Measurements from ENCODE around the gene CDH23. TPM values are rescaled to one million over a fixed set of nuclear protein-coding genes. Genes with fewer than 3 reads are reported as not detected.

The CDH23 gene
- total and polyA plus RNA-seq, 2 donors (not counting 1 experiment from before 2014, with no cell fraction given), result 0.37 to 0.89 TPM

DNA sequence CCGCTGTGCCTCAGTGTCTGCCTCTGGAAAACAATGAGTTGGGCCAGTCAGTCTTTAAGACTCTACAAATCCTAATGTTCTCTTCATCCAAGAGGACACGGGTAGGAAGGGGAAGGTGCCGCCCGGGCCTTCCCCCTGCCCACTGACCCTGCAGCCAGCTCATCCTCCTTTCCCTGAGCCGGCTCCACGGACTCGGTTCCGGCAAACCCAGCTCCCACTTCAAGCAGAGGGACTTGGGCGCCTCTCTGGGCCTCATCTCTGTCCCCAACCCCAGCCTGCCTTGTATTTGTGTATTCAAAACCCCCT, 227.2 kb downstream of the CDH23 start:
- 87% methylated on average over 6 of the region's 9 CpGs for WGBS (ENCODE audit: insufficient coverage)
- Histone ChIP-seq H3K4me1 (ENCODE audit: control insufficient read depth in 2 of 2, insufficient read depth in 2 of 2, low read length in 2 of 2) (peaks cover 0 to 11% of the 10 kb centered on the region in 2 donors), H3K79me2 (ENCODE audit: control insufficient read depth, insufficient read depth, low read length) (no peaks in the 10 kb centered on the region), H3K4me2 (replicated peaks; ENCODE audit: low read depth, low read length, poor library complexity, severe bottlenecking) (no peak overlapping the region), H3K9me3 (ENCODE audit: control extremely low read depth in 1 of 3, control insufficient read depth in 2 of 3, insufficient read depth in 1 of 3, low read length in 2 of 3) (no peaks in the 10 kb centered on the region), H3K36me3 (replicated peaks in 1 of 2; ENCODE audit: control extremely low read depth in 1 of 2, control insufficient read depth in 1 of 2, extremely low read depth in 1 of 2, insufficient read depth in 2 of 2, low read length in 1 of 2) (no peaks in the 10 kb centered on the region), H3K27me3 (replicated peaks in 1 of 4; ENCODE audit: control extremely low read depth in 1 of 4, control insufficient read depth in 3 of 4, insufficient read depth in 4 of 4, low read length in 3 of 4) (peaks cover 0 to 2% (median 0%) of the 10 kb centered on the region in 4 experiments), H4K20me1 (ENCODE audit: control insufficient read depth, insufficient read depth, low read length, poor library complexity, severe bottlenecking) (no peaks in the 10 kb centered on the region), H3K9ac (ENCODE audit: low read length) (no peak overlapping the region), H3K4me3 (ENCODE audit: control extremely low read depth in 1 of 5, extremely low read depth in 1 of 5, insufficient read depth in 1 of 5, low read depth in 2 of 5, low read length in 4 of 5) (no peak overlapping the region), H2AFZ (ENCODE audit: insufficient read depth, low read depth, low read length, poor library complexity, severe bottlenecking) (no peak overlapping the region), H3K27ac (ENCODE audit: low read length in 2 of 2) (no peak overlapping the region)
- Mint-ChIP-seq H3K4me1 (peaks cover 9% of the 10 kb centered on the region), H3K27ac (no peak overlapping the region), H3K27me3 (peaks cover 16% of the 10 kb centered on the region), H3K9me3 (ENCODE audit: insufficient read depth) (no peaks in the 10 kb centered on the region), H3K4me3 (no peak overlapping the region)
- ChIA-PET POLR2A (no interaction called here), CTCF (interaction anchor here (0.8 kb wide), 1 partner anchor 149 kb away, joined by 3 read pairs; the partner anchor contains the start of gene VSIR)
- TF ChIP-seq, protein P1, sequence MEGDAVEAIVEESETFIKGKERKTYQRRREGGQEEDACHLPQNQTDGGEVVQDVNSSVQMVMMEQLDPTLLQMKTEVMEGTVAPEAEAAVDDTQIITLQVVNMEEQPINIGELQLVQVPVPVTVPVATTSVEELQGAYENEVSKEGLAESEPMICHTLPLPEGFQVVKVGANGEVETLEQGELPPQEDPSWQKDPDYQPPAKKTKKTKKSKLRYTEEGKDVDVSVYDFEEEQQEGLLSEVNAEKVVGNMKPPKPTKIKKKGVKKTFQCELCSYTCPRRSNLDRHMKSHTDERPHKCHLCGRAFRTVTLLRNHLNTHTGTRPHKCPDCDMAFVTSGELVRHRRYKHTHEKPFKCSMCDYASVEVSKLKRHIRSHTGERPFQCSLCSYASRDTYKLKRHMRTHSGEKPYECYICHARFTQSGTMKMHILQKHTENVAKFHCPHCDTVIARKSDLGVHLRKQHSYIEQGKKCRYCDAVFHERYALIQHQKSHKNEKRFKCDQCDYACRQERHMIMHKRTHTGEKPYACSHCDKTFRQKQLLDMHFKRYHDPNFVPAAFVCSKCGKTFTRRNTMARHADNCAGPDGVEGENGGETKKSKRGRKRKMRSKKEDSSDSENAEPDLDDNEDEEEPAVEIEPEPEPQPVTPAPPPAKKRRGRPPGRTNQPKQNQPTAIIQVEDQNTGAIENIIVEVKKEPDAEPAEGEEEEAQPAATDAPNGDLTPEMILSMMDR (IDR thresholded peaks at IDR 0.05), result no peak
- TF ChIP-seq EZH2 (IDR thresholded peaks at IDR 0.05; ENCODE audit: borderline replicate concordance, insufficient read depth, low read depth, low read length, poor library complexity, severe bottlenecking), result no peak
- no peak for ATAC-seq (ENCODE audit: low read depth)
- DNase-seq, result no peak
- intact Hi-C loops (cut with micrococcal nuclease), result no loop called here

DNA sequence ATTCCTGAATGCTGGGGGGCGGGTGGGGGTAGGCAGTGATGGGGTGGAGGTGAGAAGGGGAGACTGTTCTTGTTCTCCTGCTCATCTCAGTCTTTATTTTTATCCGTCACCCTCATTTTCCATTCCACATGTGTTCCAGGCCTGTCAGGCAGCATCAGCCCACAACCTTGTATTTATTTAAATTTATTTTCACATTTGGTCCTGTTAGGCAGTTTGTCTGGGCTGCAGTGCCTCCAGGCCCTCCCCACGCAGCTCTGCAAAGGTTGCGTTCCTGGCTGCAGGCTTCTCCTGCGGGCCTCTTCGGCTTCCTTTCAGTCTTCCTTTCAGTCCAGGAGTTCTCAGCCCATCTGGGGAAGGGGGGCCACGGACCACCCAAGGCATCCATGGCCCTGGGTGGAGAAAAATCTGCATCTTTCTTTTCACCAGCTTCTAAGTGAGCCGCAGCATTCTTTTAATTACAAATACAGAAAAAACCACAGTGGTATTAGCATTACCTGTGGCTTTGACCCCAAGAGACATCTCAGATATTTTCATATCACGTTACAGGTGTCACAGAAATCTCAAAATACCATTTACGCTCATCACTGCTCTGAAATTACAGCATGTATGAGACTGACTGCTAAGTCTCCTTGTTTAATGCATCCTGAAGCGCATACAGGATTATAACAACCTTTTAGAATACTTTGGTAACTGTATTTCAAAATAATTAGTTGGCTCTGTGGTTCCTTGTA, 228.9 kb downstream of the CDH23 start:
- H3K4me1 Mint-ChIP-seq, result peaks cover 9% of the 10 kb centered on the region
- Histone ChIP-seq H3K27me3 (replicated peaks in 1 of 4; ENCODE audit: control extremely low read depth in 1 of 4, control insufficient read depth in 3 of 4, insufficient read depth in 4 of 4, low read length in 3 of 4) (peaks cover 0 to 2% (median 0%) of the 10 kb centered on the region in 4 experiments), H3K4me1 (ENCODE audit: control insufficient read depth in 2 of 2, insufficient read depth in 2 of 2, low read length in 2 of 2) (peaks cover 0 to 11% of the 10 kb centered on the region in 2 donors), H3K36me3 (replicated peaks in 1 of 2; ENCODE audit: control extremely low read depth in 1 of 2, control insufficient read depth in 1 of 2, extremely low read depth in 1 of 2, insufficient read depth in 2 of 2, low read length in 1 of 2) (no peaks in the 10 kb centered on the region), H3K9me3 (ENCODE audit: control extremely low read depth in 1 of 3, control insufficient read depth in 2 of 3, insufficient read depth in 1 of 3, low read length in 2 of 3) (no peaks in the 10 kb centered on the region), H2AFZ (ENCODE audit: insufficient read depth, low read depth, low read length, poor library complexity, severe bottlenecking) (no peak overlapping the region), H3K27ac (ENCODE audit: low read length in 2 of 2) (no peak overlapping the region), H3K4me3 (ENCODE audit: control extremely low read depth in 1 of 5, extremely low read depth in 1 of 5, insufficient read depth in 1 of 5, low read depth in 2 of 5, low read length in 4 of 5) (no peak overlapping the region), H4K20me1 (ENCODE audit: control insufficient read depth, insufficient read depth, low read length, poor library complexity, severe bottlenecking) (no peaks in the 10 kb centered on the region), H3K4me2 (replicated peaks; ENCODE audit: low read depth, low read length, poor library complexity, severe bottlenecking) (no peak overlapping the region), H3K9ac (ENCODE audit: low read length) (no peak overlapping the region), H3K79me2 (ENCODE audit: control insufficient read depth, insufficient read depth, low read length) (no peaks in the 10 kb centered on the region)
- CTCF ChIA-PET, result no interaction called here
- no peak for ATAC-seq (ENCODE audit: low read depth)
- no peak for TF ChIP-seq EZH2 (IDR thresholded peaks at IDR 0.05; ENCODE audit: borderline replicate concordance, insufficient read depth, low read depth, low read length, poor library complexity, severe bottlenecking)
- TF ChIP-seq, protein P1 (IDR thresholded peaks at IDR 0.05), result no peak
- no peak for DNase-seq
- WGBS (ENCODE audit: insufficient coverage), result 61% methylated on average over 7 of the region's 11 CpGs
- peaks cover 24% of the 10 kb centered on the region for H3K27me3 Mint-ChIP-seq
- POLR2A ChIA-PET, result no interaction called here
- intact Hi-C loops (cut with micrococcal nuclease), result no loop called here
- no peak overlapping the region for H3K27ac Mint-ChIP-seq
- H3K9me3 Mint-ChIP-seq (ENCODE audit: insufficient read depth), result no peaks in the 10 kb centered on the region
- H3K4me3 Mint-ChIP-seq, result no peak overlapping the region
